ENCODE data around the gene CSH1. TPM values are rescaled to one million over a fixed set of nuclear protein-coding genes. Genes with fewer than 3 reads are reported as not detected.

CSH1 gene
- total and polyA plus RNA-seq, 2 donors (not counting 1 experiment from before 2014, with no cell fraction given), result not detected

DNA sequence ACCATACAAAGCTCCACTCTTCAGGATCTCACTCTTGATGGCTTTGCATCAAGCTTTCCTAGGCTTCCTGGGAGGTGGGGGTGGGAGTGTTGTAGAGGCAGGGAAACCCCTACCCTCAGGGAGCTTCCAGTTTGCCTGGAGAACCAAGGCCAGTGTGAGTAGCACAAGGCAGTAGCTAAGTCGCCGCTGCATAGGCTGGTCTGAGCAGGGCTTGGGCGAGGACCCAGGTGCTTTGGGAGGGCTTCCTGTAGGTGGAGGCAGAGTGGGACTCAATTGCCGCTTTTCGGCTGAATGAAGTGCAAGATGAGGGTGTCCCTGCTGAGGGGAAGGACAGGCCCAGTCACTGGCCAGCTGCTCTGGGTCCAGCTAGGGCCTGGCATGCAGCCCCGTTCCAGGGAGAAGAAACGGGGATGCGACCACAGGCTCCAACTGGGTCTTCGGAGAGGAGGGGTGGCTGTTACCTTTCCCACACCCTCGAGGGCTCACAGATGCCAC lies 31.8 kb upstream of the CSH1 start:
- H4K20me1 ChIP-seq (ENCODE audit: control insufficient read depth, insufficient read depth, low read length, poor library complexity, severe bottlenecking), result peaks cover 46% of the 10 kb centered on the region
- CTCF ChIA-PET, result interaction anchor here (0.6 to 26.0 kb wide), 11 partner anchors 9 to 205 kb away, joined by 3 to 834 read pairs (median 6); partner anchors contain the start of gene GH1
- H3K9ac ChIP-seq (ENCODE audit: low read length), result peak overlapping the region; percentile 97
- H3K4me1 ChIP-seq (ENCODE audit: control insufficient read depth in 2 of 2, insufficient read depth in 2 of 2, low read length in 2 of 2), result peaks cover 72 to 86% of the 10 kb centered on the region in 2 donors
- no peak for TF ChIP-seq EZH2 (IDR thresholded peaks at IDR 0.05; ENCODE audit: borderline replicate concordance, insufficient read depth, low read depth, low read length, poor library complexity, severe bottlenecking)
- TF ChIP-seq, protein P1, sequence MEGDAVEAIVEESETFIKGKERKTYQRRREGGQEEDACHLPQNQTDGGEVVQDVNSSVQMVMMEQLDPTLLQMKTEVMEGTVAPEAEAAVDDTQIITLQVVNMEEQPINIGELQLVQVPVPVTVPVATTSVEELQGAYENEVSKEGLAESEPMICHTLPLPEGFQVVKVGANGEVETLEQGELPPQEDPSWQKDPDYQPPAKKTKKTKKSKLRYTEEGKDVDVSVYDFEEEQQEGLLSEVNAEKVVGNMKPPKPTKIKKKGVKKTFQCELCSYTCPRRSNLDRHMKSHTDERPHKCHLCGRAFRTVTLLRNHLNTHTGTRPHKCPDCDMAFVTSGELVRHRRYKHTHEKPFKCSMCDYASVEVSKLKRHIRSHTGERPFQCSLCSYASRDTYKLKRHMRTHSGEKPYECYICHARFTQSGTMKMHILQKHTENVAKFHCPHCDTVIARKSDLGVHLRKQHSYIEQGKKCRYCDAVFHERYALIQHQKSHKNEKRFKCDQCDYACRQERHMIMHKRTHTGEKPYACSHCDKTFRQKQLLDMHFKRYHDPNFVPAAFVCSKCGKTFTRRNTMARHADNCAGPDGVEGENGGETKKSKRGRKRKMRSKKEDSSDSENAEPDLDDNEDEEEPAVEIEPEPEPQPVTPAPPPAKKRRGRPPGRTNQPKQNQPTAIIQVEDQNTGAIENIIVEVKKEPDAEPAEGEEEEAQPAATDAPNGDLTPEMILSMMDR (IDR thresholded peaks at IDR 0.05), result no peak
- peaks cover 0 to 51% of the 10 kb centered on the region in 2 experiments for H3K36me3 ChIP-seq (replicated peaks in 1 of 2; ENCODE audit: control extremely low read depth in 1 of 2, control insufficient read depth in 1 of 2, extremely low read depth in 1 of 2, insufficient read depth in 2 of 2, low read length in 1 of 2)
- no peaks in the 10 kb centered on the region for H3K9me3 ChIP-seq (ENCODE audit: control extremely low read depth in 1 of 3, control insufficient read depth in 2 of 3, insufficient read depth in 1 of 3, low read length in 2 of 3)
- peak overlapping the region; percentile 27 to 100 (median 97) for H3K4me3 ChIP-seq (ENCODE audit: control extremely low read depth in 1 of 5, extremely low read depth in 1 of 5, insufficient read depth in 1 of 5, low read depth in 2 of 5, low read length in 4 of 5)
- H3K27ac Mint-ChIP-seq, result peak overlapping the region; percentile 97
- H3K27me3 ChIP-seq (replicated peaks in 1 of 4; ENCODE audit: control extremely low read depth in 1 of 4, control insufficient read depth in 3 of 4, insufficient read depth in 4 of 4, low read length in 3 of 4), result no peaks in the 10 kb centered on the region
- DNase-seq, result no peak
- intact Hi-C loops (cut with micrococcal nuclease), result no loop called here
- H3K27me3 Mint-ChIP-seq, result no peaks in the 10 kb centered on the region
- WGBS (ENCODE audit: insufficient coverage), result 41% methylated on average over 5 of the region's 10 CpGs
- no peak for ATAC-seq (ENCODE audit: low read depth)
- H2AFZ ChIP-seq (ENCODE audit: insufficient read depth, low read depth, low read length, poor library complexity, severe bottlenecking), result no peak overlapping the region
- no peaks in the 10 kb centered on the region for H3K9me3 Mint-ChIP-seq (ENCODE audit: insufficient read depth)
- POLR2A ChIA-PET, result interaction anchor here (0.6 to 12.1 kb wide), 7 partner anchors 9 to 606 kb away, joined by 3 to 360 read pairs (median 6); partner anchors contain the start of gene ICAM2
- H3K4me3 Mint-ChIP-seq, result peak overlapping the region; percentile 99
- H3K4me2 ChIP-seq (replicated peaks; ENCODE audit: low read depth, low read length, poor library complexity, severe bottlenecking), result peak overlapping the region; percentile 97
- H3K4me1 Mint-ChIP-seq, result peaks cover 85% of the 10 kb centered on the region
- peaks cover 61% of the 10 kb centered on the region for H3K79me2 ChIP-seq (ENCODE audit: control insufficient read depth, insufficient read depth, low read length)
- H3K27ac ChIP-seq (ENCODE audit: low read length in 2 of 2), result peak overlapping the region; percentile 85 to 89

DNA sequence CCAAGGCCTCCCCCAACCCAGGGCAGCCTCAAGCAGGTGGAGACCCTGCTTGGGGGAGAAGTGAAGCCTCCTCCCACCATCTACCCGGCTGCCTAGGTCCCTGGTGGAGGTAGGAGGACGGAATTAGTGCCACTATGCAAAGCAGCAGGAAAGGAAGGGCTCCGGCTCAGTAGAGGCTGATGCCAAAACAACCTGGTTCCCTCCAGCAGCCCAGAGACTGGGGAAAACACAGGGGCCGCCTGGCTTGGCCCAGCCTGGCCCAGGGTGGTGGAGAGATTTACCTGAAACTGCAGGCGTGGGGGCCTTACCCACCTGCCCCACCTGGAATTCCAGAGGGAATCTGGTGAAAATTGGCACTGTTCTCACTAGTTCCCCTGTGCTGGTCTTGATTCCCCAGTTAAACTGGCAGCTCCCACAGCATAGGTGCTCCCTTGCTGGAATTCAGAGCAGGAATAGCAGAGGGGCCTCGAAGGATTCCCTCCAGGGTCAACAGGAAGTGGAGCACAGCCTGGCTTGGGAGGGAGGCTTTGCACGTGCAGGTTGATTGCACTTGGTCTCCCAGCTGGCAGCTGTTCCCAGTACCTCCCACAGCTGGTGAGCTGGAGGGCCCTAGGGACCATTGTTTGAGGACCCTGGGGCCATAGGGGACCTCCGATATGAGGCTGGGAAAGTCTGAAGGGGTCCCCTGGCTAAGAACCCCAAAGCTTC lies 31.2 kb upstream of the CSH1 start:
- peak; percentile 73 for DNase-seq
- peak; percentile 21 for ATAC-seq (ENCODE audit: low read depth)
- peak overlapping the region; percentile 99 for H3K4me3 Mint-ChIP-seq
- 3% methylated on average over 6 of the region's 8 CpGs for whole genome bisulfite sequencing (ENCODE audit: insufficient coverage)
- POLR2A ChIA-PET, result interaction anchor here (0.6 to 12.1 kb wide), 7 partner anchors 8 to 607 kb away, joined by 3 to 360 read pairs (median 6); partner anchors contain the start of gene ICAM2
- Histone ChIP-seq H3K27me3 (replicated peaks in 1 of 4; ENCODE audit: control extremely low read depth in 1 of 4, control insufficient read depth in 3 of 4, insufficient read depth in 4 of 4, low read length in 3 of 4) (no peaks in the 10 kb centered on the region), H3K9ac (ENCODE audit: low read length) (peak overlapping the region; percentile 97), H3K4me3 (ENCODE audit: control extremely low read depth in 1 of 5, extremely low read depth in 1 of 5, insufficient read depth in 1 of 5, low read depth in 2 of 5, low read length in 4 of 5) (peak overlapping the region; percentile 12 to 100 (median 97)), H3K9me3 (ENCODE audit: control extremely low read depth in 1 of 3, control insufficient read depth in 2 of 3, insufficient read depth in 1 of 3, low read length in 2 of 3) (no peaks in the 10 kb centered on the region), H3K4me2 (replicated peaks; ENCODE audit: low read depth, low read length, poor library complexity, severe bottlenecking) (peak overlapping the region; percentile 97), H3K4me1 (ENCODE audit: control insufficient read depth in 2 of 2, insufficient read depth in 2 of 2, low read length in 2 of 2) (peaks cover 70 to 86% of the 10 kb centered on the region in 2 donors), H2AFZ (ENCODE audit: insufficient read depth, low read depth, low read length, poor library complexity, severe bottlenecking) (no peak overlapping the region), H3K79me2 (ENCODE audit: control insufficient read depth, insufficient read depth, low read length) (peaks cover 55% of the 10 kb centered on the region), H3K27ac (ENCODE audit: low read length in 2 of 2) (peak overlapping the region; percentile 85 to 89), H3K36me3 (replicated peaks in 1 of 2; ENCODE audit: control extremely low read depth in 1 of 2, control insufficient read depth in 1 of 2, extremely low read depth in 1 of 2, insufficient read depth in 2 of 2, low read length in 1 of 2) (peaks cover 0 to 51% of the 10 kb centered on the region in 2 experiments), H4K20me1 (ENCODE audit: control insufficient read depth, insufficient read depth, low read length, poor library complexity, severe bottlenecking) (peaks cover 46% of the 10 kb centered on the region)
- H3K27ac Mint-ChIP-seq, result peak overlapping the region; percentile 97
- CTCF ChIA-PET, result interaction anchor here (0.6 to 26.0 kb wide), 10 partner anchors 8 to 206 kb away, joined by 3 to 834 read pairs (median 6); partner anchors contain the start of gene GH1
- H3K27me3 Mint-ChIP-seq, result no peaks in the 10 kb centered on the region
- TF ChIP-seq EZH2 (IDR thresholded peaks at IDR 0.05; ENCODE audit: borderline replicate concordance, insufficient read depth, low read depth, low read length, poor library complexity, severe bottlenecking), result no peak
- TF ChIP-seq, protein P1 (IDR thresholded peaks at IDR 0.05), result no peak
- peaks cover 85% of the 10 kb centered on the region for H3K4me1 Mint-ChIP-seq
- H3K9me3 Mint-ChIP-seq (ENCODE audit: insufficient read depth), result no peaks in the 10 kb centered on the region
- intact Hi-C loops (cut with micrococcal nuclease), result no loop called here
